HepG2 (cell line): Measurements from ENCODE around the gene TMEM63C. TPM values are rescaled to one million over a fixed set of nuclear protein-coding genes. Genes with fewer than 3 reads are reported as not detected.

Experiments
- ATAC-seq: fragments of 200-7000 bp; cut with Tn5 transposase; 3 replicates; pipeline ENCODE4 v1.9.1; 2020; ENCODE audit warnings: mild to moderate bottlenecking, moderate library complexity
- BruUV-seq: library from RNA; stranded (reverse); fragments of 400-500 nt; replicated peaks from 2 replicates; lab custom pipeline; 2021; lab: Mats Ljungman, UMichigan
- CTCF ChIA-PET: fragments of 300-600 bp; formaldehyde crosslinking; extraction: SDS; loops from one replicate; lab custom pipeline; 2021; ENCODE audit warnings: low total read pairs, inconsistent platforms, low intra/inter-chr PET ratio; lab: Yijun Ruan, JAX
- POLR2A ChIA-PET: fragments of 350-600 bp; sonication (Branson Sonifier 250); formaldehyde crosslinking; loops from one replicate; lab custom pipeline; 2020; ENCODE audit warnings: antibody characterized with exemption, inconsistent platforms; lab: Yijun Ruan, JAX
- DNase-seq: peaks from one replicate; pipeline ENCODE4 v3.0.0-alpha.2; 2015; ENCODE audit warnings: low spot score
- FAIRE-seq: peaks from 3 replicates; lab custom pipeline; 2011; peaks lifted over from hg19 to GRCh38; lab: Jason Lieb, UNC
- H2AFZ ChIP-seq: one replicate; pipeline ENCODE4 v1.6.1; 2011; ENCODE audit warnings: low read length, inconsistent platforms
- H3K27ac ChIP-seq: fragments of 300-600 bp; 3 replicates; pipeline ENCODE4 v1.8.0; 2011; ENCODE audit warnings: mixed run types, mild to moderate bottlenecking, mixed read lengths, low read length, inconsistent platforms; ENCODE audit not compliant: insufficient read depth; ENCODE audit errors: extremely low read length
- H3K27me3 ChIP-seq, 2 experiments: fragments of 200-600 bp in 1 of 2; 2 replicates in 1 of 2; 3 replicates in 1 of 2; pipeline versions ENCODE4 v1.6.0 to v1.8.0; 2011; ENCODE audit warnings: low read length in 2 of 2, mild to moderate bottlenecking in 2 of 2, moderate library complexity in 2 of 2, inconsistent platforms in 1 of 2; ENCODE audit not compliant: insufficient read depth in 2 of 2, control insufficient read depth in 1 of 2
- H3K36me3 ChIP-seq, 2 experiments: fragments of 200-600 bp in 1 of 2; replicated peaks in 1 of 2; 2 replicates in 1 of 2; 3 replicates in 1 of 2; pipeline versions ENCODE4 v1.5.1 to v1.8.0; 2011; ENCODE audit warnings: low read length in 2 of 2, inconsistent platforms in 1 of 2; ENCODE audit not compliant: insufficient read depth in 2 of 2, control insufficient read depth in 1 of 2
- H3K4me1 ChIP-seq: 2 replicates; pipeline ENCODE4 v1.5.1; 2012; ENCODE audit warnings: low read length, inconsistent platforms; ENCODE audit not compliant: insufficient read depth
- H3K4me2 ChIP-seq: 2 replicates; pipeline ENCODE4 v1.6.0; 2011; ENCODE audit warnings: low read depth, low read length, inconsistent platforms
- H3K4me3 ChIP-seq, 3 experiments: fragments of 200-600 bp in 1 of 3; sonication (generic), shearing (Covaris generic) in 1 of 3; replicated peaks in 1 of 3; 2 replicates each; pipeline ENCODE4 v1.5.1; 2011 to 2016; ENCODE audit warnings: low read length in 3 of 3, inconsistent platforms in 2 of 3, low read depth in 2 of 3, mild to moderate bottlenecking in 2 of 3, control low read depth in 1 of 3, mixed read lengths in 1 of 3; ENCODE audit not compliant: insufficient read depth in 1 of 3
- H3K79me2 ChIP-seq: one replicate; pipeline ENCODE4 v1.6.1; 2011; ENCODE audit warnings: low read length, inconsistent platforms; ENCODE audit not compliant: insufficient read depth
- H3K9ac ChIP-seq: 2 replicates; pipeline ENCODE4 v1.6.0; 2011; ENCODE audit warnings: mild to moderate bottlenecking, low read depth, low read length, inconsistent platforms; ENCODE audit not compliant: insufficient read depth
- H3K9me3 ChIP-seq: 2 replicates; pipeline ENCODE4 v1.5.1; 2012; ENCODE audit warnings: mild to moderate bottlenecking, low read length
- H4K20me1 ChIP-seq: 2 replicates; pipeline ENCODE4 v1.6.0; 2011; ENCODE audit warnings: inconsistent platforms, mild to moderate bottlenecking, low read length, moderate library complexity; ENCODE audit not compliant: insufficient read depth
- BHLHE40 ChIP-seq: IDR thresholded peaks from 2 replicates; pipeline ENCODE4 v1.6.1; 2011; ENCODE audit warnings: low read length, improper control_type of control experiment
- CREB1 ChIP-seq, 2 experiments: fragments of 450-650 bp in 1 of 2; IDR thresholded peaks; 2 replicates each; pipeline ENCODE4 v1.6.1; 2016 to 2017; ENCODE audit warnings: control low read depth in 1 of 2, mild to moderate bottlenecking in 1 of 2, missing compliant biosample characterization in 1 of 2, missing genetic modification characterization in 1 of 2
- EEA1 ChIP-seq: sonication (generic); formaldehyde crosslinking; IDR thresholded peaks from 2 replicates; pipeline ENCODE4 v1.5.1; 2020; ENCODE audit warnings: mild to moderate bottlenecking, missing genetic modification reagents, borderline replicate concordance
- FOXJ3 ChIP-seq: sonication (generic); formaldehyde crosslinking; IDR thresholded peaks from 2 replicates; pipeline ENCODE4 v1.4.0; 2020; ENCODE audit warnings: missing genetic modification reagents, mild to moderate bottlenecking, borderline replicate concordance
- FUBP1 ChIP-seq: sonication (generic); formaldehyde crosslinking; IDR thresholded peaks from 2 replicates; pipeline ENCODE4 v1.5.1; 2020; ENCODE audit warnings: missing genetic modification reagents, mild to moderate bottlenecking, borderline replicate concordance
- GTF2F1 ChIP-seq: fragments of 150-350 bp; IDR thresholded peaks from 2 replicates; pipeline ENCODE4 v1.6.1; 2014; ENCODE audit warnings: low read length
- NFRKB ChIP-seq: fragments of 450-650 bp; IDR thresholded peaks from 2 replicates; pipeline ENCODE4 v1.6.1; 2017
- ZBTB3 ChIP-seq: sonication (generic); formaldehyde crosslinking; IDR thresholded peaks from 2 replicates; pipeline ENCODE4 v1.4.0; 2020; ENCODE audit warnings: low read depth, mild to moderate bottlenecking, moderate library complexity, missing genetic modification reagents, borderline replicate concordance
- ZFP91 ChIP-seq: sonication (generic); formaldehyde crosslinking; IDR thresholded peaks from 2 replicates; pipeline ENCODE4 v1.9.0; 2022; ENCODE audit warnings: missing genetic modification reagents, mild to moderate bottlenecking, borderline replicate concordance
- ZNF414 ChIP-seq: sonication (generic); formaldehyde crosslinking; IDR thresholded peaks from 2 replicates; pipeline ENCODE4 v1.5.0; 2020; ENCODE audit warnings: missing genetic modification reagents
- WGBS: methylation state at CpG from one replicate; pipeline ENCODE4 v1.1.6; 2017; ENCODE audit warnings: low lambda C conversion rate; 5-methylcytosine and 5-hydroxymethylcytosine counted together
- in situ Hi-C: cut with HindIII; loops from 2 replicates; pipeline ENCODE4 v1.10.0; 2017; ENCODE audit warnings: low pct_unique_long_range_greater_than_20kb; ENCODE audit not compliant: extremely low pct_ligation_motif_present
- intact Hi-C: fragments of 100-400 bp; cut with micrococcal nuclease; formaldehyde crosslinking; loops from one replicate; pipeline ENCODE4 v1.10.0; 2022; ENCODE audit not compliant: unreplicated experiment
- polyA plus RNA-seq, 8 experiments: library from polyadenylated mRNA; depleted of rRNA in 3 of 8; stranded (reverse) in 7 of 8; unstranded in 1 of 8; fragments of >200 nt; fragmentation: Illumina TruSeq in 4 of 8; extraction: Trizol in 4 of 8; gene quantifications; 2 replicates each; pipeline versions ENCODE4 v1.2.1 to v1.2.3, GENCODE V29; 2011 to 2016; ENCODE audit warnings: low read depth in 4 of 8, missing spikeins in 1 of 8, mixed read lengths in 1 of 8; ENCODE audit not compliant: insufficient read depth in 1 of 8
- total RNA-seq, 5 experiments: library from RNA; depleted of rRNA; stranded (reverse); fragments of >200 nt; fragmentation: Illumina TruSeq; extraction: Trizol; gene quantifications; 2 replicates each; pipeline ENCODE4 v1.2.3, GENCODE V29; 2016; ENCODE audit warnings: low read depth in 1 of 5

Gene TMEM63C
- total and polyA plus RNA-seq, 2 of the 13 experiments (the other 11 are each of a cell fraction or from before 2014, with no cell fraction given) = 0.17 to 0.27 TPM

- H3K27me3 ChIP-seq = peaks cover 9 to 57% of the 10 kb centered on the region in 2 experiments; a peak in 4 of 5 replicates
Observed at GRCh38 chr14:77264466-77265186, 83.0 kb downstream of the TMEM63C start.

More at GRCh38 chr14:77264466-77265186, 83.0 kb downstream of the TMEM63C start:
- Histone ChIP-seq H3K4me1 (no peaks in the 10 kb centered on the region), H3K27ac (no peak overlapping the region), H3K4me3 (no peak overlapping the region), H3K4me2 (no peak overlapping the region), H3K36me3 (no peaks in the 10 kb centered on the region), H2AFZ (no peak overlapping the region)
- ATAC-seq (no peak), FAIRE-seq (no peak), DNase-seq (no peak)
- 15% methylated on average over 8 of the region's 16 CpGs for WGBS
- no peak for TF ChIP-seq ZFP91 (CRISPR knock-in tag)
- no peak for TF ChIP-seq ZBTB3 (CRISPR knock-in tag)
- no peak for TF ChIP-seq FOXJ3
- no peak for TF ChIP-seq GTF2F1
- TF ChIP-seq CREB1 (IDR thresholded peaks at IDR 0.05) = no peak
- TF ChIP-seq CREB1 (CRISPR knock-in tag; IDR thresholded peaks at IDR 0.05) = no peak
- no peak for TF ChIP-seq FUBP1
- no peak for TF ChIP-seq EEA1
- TF ChIP-seq BHLHE40 = no peak
- no peak for TF ChIP-seq NFRKB
- no peak for TF ChIP-seq ZNF414 (CRISPR knock-in tag)
- TF ChIP-seq, all 625 proteins: peak for 0
- H3K9ac ChIP-seq = no peak overlapping the region
- intact Hi-C loops = no loop called here
- peaks cover 2% of the 10 kb centered on the region; the same call in 1 of the 2 replicates for H4K20me1 ChIP-seq
- POLR2A ChIA-PET = no interaction called here
- CTCF ChIA-PET = no interaction called here
- no peaks in the 10 kb centered on the region for H3K9me3 ChIP-seq
- H3K79me2 ChIP-seq = no peaks in the 10 kb centered on the region
- no TSS peak for BruUV-seq
- in situ Hi-C loops = no loop called here
